Activated CD8-positive, alpha-beta memory T cell treated with anti-CD3 and anti-CD28 coated beads, Interleukin-2, amount 50 U/mL, for 1 hour (primary cell): ENCODE measurements around the gene ALX4.

Experiments
- DNase-seq: peaks from one replicate; pipeline ENCODE4 v3.0.0-alpha.2; 2020; ENCODE audit errors: extremely low read depth

Gene ALX4

DNA sequence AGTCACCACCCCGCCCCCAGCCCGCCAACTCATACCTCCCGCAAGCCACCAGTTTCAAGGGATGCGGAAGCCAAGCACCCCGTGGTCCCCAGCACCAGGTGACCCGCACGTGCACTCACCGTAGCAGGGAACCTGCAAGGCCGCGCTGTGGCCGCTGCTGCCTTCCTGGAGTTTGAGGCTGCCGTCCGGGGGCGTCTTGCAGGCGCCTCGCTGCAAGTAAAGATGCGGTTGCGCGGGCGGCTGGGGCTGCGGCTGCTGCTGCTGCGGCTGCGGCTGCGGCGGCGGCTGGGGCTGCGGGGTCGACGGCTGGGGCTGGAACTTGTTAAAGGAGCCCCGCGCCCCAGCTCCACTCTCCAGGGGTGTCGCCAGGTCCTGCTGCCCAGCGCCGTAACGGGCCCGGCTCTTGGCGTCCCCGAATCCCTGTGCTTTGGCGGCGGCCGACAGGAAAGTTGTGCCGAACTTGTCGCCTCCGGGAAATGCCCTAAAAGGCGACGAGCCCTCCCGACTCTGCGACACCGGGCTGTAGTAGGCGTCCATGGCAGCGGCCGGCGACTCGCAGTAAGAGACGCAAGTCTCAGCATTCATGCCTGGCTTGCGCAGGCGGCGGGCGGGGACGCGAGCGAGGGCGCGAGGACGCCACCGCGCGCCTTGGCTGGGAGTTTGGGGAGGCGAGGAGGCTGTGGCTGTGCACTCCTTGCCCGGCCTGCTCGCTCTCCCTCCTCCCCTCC, at the start of gene ALX4:
TSS of gene ALX4 (minus strand) at position 662 of the 728 bp plus-strand sequence. CDS start at position 585, 77 bp downstream.
- DNase-seq = no peak

DNA sequence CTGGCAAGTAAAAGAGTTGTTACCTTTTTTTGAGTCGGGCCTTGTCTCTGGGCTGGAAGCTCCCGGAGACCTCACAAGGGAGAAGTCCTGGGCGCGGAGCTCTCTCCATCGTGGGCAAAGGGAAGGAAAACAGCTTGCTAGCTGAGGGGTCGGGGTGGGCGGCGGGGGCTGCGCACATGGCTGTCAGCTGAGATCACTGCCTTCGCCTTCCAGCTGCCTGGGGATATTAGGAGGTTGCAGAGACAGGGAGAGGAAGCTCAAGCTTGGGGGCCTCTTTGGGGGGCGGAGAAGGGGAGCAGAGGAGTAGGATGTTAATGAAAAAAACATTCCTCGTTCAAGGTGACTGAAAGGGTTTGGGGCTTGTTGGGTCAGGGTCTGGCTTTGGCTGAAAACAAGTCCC, 49.2 kb upstream of the ALX4 start:
- no peak for DNase-seq

GRCh38 chr11:44358713-44359112, 48.8 kb upstream of the ALX4 start:
- DNase-seq = no peak

GRCh38 chr11:44357711-44358110, 47.8 kb upstream of the ALX4 start:
- DNase-seq = no peak

GRCh38 chr11:44356351-44356750, 46.4 kb upstream of the ALX4 start:
- DNase-seq = no peak

DNA sequence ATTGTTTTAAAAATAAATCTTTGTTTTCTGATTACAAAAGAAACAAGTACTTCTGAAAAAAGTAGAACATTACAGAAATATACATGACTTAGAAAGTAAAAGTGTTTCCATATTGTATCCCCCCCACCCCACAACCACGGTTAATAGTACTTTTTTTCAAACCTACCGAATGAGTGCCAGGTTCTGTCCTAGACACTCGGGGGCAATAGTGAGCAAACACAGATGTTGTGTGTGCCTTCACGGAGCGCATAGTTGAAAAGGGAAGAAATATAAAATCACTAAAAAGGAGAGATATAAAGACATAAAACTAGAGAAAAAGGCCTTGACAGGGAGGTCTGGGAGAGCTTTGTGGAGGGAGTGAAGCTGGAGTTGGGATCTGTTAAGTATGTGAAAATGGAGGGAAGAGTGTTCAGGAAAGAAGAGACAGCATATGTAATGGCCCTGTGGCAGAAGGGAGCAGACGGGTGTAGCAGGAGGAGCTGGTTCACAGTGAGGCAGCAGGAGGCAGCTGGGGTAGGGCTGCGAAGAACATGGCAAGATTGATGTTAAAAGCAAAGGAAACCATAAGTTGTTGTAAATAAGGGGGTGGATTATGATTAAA, 42.1 kb upstream of the ALX4 start:
- DNase-seq = no peak

DNA sequence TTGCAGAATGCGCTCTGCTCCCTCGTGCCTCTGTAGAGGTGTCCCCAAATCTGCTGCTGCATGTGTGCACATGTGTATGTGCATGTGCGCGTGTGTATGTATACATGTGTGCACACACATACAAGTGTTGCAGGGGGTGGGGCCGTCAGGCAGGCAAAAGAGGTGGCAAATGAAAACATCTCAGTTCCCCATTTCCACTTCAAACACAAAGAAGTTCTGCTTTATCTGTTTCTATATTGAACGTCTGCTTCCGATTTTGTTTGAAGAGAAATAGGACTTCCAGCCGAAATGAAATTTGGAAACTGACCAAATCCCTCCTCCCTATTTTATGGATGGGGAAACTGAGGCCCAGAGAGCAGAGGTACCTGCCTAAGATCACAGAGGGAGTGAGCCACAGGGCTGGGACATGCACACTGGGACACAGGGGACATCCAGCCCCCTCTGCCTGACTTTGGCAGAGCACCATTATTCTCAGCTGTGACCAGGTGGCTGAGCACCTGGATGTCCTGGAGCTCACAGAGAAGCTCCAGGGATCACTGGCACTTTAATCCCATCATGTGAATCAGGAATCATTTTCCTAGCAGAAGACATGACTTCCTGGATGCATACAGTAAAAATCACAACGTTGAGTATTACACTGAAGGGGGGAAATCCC, 41.2 kb upstream of the ALX4 start:
- no peak for DNase-seq

DNA sequence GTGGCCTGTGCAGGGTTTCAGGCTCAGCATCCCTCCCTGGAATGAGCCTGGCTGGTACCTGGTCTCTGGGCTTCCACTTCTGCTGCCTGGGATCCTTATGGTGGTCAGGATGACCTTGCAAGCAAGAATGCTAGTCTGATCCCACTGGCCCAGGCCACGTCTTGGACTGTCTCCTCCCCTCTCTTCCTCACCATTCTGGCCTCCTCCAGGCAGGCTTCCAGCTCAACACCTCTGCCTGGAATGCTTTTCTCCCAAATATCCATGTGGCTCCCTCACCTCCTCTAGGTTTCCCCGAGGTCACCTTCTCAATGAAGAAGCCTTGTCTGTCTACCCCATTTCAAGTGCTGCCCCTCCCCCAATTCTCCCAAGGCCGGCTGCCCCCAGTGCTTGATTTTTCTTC, 39.4 kb upstream of the ALX4 start:
- no peak for DNase-seq

DNA sequence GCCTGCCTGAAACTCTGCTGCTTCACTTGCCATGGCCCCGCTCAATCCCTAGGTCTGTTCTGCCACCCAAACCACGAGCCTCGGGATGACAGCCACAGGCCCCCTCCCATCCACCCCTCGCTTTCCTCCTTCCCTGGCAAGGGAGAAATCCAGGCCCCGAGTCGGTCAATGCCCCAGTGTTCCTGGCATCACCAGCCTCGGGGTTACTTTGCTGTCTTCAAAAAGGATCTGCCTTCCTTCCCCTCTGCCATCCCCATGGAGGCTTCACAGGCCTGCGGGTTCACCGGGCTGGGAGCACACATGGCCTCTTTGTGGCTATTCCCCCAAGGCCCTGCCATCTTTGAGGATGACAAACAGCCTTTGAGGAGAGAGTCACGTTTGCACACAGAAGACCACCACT, 38.8 kb upstream of the ALX4 start:
- no peak for DNase-seq

- no peak for DNase-seq
Observed at GRCh38 chr11:44348114-44348513, 38.2 kb upstream of the ALX4 start.

DNA sequence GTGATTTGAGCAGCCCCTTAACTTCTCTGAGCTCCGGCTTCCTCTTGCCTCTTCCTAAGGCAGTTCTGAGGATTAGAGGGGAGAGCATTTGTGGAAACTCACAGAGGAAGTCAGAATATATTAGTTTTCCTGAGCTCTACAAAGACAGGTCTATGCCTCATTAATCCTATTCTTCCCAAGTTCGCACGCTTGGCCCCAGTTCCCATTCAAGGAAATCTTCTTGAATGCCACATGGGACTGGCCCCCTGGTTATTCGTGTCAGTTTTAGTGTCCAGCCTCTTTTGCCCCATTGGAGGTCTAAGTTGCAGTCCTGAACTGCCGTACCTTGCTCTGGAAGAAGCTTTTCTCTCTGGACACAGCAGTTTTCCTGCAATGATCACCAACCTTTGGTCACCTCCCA, 37.6 kb upstream of the ALX4 start:
- no peak for DNase-seq

- DNase-seq = no peak
Observed at GRCh38 chr11:44346983-44347382, 37.0 kb upstream of the ALX4 start.

- DNase-seq = no peak
Observed at GRCh38 chr11:44345781-44346180, 35.8 kb upstream of the ALX4 start.

DNA sequence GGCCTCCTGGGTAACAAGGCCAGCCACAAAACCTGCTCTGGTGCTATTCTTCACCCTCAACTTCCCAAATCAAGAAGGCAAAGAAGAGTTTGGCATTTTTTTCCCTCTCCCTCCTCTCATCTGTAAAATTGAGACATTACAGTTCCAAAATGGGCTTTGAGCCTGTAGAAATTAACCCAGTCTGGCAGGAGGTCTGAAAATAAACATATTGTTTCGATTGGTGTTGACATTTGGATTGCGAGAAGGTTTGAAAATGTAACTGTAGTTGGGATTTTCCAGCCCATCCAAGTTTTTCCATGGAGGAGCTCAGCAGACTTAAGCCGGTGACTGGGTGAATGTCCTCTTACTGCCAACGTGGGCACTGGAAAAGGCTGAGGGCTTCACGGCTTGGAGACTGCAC, 35.0 kb upstream of the ALX4 start:
- DNase-seq = no peak

DNA sequence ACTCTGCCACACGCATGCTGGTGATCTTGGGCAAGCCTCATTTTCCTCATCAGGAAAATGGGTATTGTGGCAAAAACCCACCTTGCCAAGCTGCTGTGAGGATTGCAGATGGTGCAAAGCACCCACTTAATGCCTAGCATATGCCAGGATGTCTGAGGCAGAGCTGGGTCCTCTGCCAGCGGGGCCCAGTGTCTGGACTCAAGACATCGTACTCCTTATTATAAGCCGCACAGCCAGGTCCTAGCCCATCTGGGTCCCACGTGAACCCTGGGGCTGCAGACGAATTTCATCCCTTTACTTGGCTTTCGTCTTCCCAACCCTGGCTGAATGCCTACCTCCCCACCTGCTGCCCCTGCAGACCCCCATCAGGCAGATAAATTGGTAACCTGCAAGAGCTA, 34.5 kb upstream of the ALX4 start:
- no peak for DNase-seq

- no peak for DNase-seq
Observed at GRCh38 chr11:44343778-44344422, 34.0 kb upstream of the ALX4 start.

- no peak for DNase-seq
Observed at GRCh38 chr11:44342616-44343015, 32.7 kb upstream of the ALX4 start.

DNA sequence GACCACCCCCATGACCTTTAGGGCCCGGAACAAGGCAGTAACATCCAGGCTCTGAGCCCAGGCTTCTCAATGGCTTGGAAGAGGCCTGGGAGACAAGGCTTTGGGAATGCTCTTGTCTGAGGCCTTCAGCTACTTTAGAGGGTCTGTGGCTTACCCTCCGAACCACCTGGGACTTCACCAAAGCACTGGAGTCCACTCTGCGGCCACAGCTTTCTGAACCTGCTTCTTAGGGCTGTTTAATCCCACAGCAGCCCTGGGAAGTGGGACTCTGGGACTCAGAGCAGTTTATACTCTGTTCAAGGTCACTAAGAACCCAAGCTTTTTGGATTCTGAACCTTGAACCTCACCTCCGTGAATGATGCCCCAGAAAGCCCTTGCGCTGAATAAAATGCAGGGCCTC, 30.7 kb upstream of the ALX4 start:
- no peak for DNase-seq

- DNase-seq = no peak
Observed at GRCh38 chr11:44339530-44339883, 29.6 kb upstream of the ALX4 start.

DNA sequence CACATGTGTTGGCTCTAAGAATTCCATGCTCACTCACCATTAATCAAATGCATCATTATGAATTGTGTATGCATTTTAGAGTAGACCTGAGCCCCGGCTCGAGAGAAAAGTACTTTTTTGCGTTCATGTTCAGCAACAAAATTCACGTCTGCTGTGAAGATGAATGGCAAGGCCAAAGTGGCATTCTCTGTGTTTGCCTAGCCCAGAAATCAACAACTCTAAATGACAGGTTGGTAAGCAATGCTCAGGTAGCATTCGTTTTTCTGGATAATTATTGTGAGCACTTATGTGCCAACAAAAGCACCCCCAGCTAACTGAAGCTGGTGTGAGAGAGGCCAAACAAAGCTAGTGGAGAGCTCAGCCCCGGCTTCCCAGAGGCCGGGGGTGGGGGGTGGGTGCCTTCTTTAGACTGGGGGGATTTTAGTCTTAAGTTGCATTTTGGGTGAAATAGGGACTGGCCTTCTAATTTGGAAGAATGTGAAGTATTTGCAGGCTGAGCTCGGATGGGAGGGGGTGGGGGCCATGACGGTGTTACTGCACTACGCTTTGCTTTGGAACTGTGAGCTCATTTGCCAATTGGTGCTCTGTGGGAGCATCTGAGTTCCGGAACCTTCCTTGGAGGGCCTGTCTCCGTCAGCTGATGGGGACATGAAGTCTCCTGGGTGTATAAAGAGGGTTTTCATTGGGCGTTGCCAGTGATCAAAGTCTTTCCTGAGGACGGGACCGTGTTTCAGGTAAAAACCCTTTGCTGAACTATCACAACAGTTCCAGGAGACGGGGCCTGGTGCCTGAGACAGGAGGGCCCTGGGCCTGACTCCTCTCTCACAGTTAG, 29.0 kb upstream of the ALX4 start:
- no peak for DNase-seq

GRCh38 chr11:44338026-44338425, 28.1 kb upstream of the ALX4 start:
- no peak for DNase-seq

DNA sequence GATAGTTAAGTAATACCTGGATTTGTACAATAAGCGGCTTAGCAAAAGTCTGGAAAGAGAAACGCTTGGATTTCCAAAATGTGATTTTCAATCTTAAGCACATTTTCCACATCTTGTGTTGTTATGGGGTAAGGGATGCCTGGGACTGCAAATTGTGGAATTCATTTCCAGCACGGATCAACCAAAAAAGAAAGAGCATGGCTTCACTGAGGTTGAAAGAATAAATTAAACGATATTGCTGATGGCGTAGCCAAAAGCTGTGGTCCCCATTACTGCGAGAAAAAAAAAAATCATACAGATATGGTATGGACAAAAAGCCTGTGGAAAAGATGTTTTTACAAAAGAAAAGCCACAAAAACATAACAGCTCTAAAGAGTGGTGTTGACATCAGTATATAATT, 26.0 kb upstream of the ALX4 start:
- no peak for DNase-seq
